NCI-H526 (cell line): ENCODE measurements around the gene PTGFRN.
"Not testable (repeated sequence)": the region's sequence is repeated elsewhere in the genome, so short reads cannot be mapped to it uniquely, and the experiment has no call there.

Experiments
- DNase-seq, 2 experiments: peaks; one replicate each; lab custom pipeline; 2025; lab: John Stamatoyannopoulos, UW

Gene PTGFRN

DNA sequence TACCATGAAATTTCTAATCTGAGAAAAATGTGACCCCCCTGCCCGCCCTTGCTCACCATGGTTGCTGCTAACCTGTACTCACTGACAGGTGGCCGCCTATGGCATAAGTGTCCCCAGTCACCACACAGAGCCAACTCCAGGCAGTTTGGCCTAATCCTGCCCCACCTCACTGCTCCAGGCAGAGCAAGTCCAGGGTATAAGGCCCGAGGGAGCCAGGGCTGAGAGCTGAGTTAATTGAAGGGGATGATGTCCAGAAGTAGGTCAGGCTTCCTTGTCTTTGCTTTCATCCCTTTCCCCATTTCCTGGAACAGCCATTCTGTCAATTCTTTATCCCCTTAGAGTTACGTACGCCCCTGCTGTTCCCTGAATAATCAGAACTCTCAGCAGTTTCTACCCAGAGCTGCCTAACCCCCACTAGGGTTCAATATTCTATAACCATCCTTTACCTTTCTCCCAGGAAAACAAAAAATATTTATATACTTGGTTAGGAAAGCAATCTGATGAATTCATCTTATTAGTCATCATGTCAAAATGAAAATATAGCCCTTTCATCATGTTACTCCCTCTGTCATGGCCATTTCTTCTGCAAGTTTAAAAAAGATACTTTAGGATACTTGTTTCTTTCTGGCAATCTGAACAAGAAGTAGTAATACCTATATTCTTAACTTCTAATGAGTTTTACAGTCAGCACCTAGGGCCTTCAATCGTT lies 62.4 kb downstream of the PTGFRN start:
- DNase-seq: no peak

DNA sequence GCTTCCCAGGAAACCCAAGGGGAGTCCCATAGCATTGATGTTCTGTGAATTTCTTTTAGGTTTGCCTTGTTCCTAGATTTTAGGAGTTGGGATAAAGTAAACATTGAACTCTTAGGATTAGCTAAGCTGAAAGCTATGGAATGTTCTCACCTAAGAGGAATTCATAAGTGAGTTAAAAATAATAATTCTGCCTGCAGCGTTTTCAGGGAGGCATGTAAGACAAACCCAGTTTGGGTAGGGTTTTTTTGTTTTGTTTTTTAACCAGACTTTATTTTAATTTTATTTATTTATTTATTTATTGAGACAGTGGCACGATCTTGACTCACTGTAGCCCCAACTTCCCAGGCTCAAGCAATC lies 62.9 kb downstream of the PTGFRN start:
- DNase-seq: no peak

DNA sequence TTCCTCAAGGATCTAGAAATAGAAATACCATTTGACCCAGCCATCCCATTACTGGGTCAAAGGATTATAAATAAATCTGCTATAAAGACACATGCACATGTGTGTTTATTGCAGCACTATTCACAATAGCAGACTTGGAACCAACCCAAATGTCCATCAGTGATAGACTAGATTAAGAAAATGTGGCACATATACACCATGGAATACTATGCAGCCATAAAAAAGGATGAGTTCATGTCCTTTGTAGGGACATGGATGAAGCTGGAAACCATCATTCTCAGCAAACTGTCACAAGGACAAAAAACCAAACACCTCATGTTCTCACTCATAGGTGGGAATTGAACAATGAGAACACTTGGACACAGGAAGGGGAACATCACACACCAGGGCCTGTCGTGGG lies 70.6 kb downstream of the PTGFRN start:
- DNase-seq: not testable (repeated sequence)

DNA sequence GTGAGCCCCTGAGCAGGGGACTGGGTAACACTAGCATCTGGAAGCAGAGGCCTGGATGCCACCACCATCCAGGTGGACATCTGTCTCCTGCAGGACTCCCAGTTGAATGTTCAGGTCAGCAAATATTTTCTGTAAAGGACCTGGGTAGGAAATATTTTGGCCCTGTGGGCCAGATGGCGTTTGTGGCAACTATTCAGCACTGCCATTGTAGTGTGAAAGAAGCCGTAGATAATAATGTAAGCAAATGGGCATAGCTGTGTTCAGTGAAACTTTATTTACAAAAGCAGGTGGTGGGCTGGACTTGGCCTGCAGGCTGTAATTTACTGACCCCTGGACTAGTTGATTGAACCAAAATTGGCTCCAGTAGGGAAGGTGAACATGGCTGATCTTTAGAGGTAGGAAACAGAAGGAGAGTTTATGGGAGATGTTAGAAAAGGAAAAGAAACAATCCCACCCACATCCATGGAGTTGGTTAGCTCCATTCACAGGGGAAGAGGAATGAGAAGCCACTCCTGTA lies 71.9 kb downstream of the PTGFRN start:
- DNase-seq: no peak

DNA sequence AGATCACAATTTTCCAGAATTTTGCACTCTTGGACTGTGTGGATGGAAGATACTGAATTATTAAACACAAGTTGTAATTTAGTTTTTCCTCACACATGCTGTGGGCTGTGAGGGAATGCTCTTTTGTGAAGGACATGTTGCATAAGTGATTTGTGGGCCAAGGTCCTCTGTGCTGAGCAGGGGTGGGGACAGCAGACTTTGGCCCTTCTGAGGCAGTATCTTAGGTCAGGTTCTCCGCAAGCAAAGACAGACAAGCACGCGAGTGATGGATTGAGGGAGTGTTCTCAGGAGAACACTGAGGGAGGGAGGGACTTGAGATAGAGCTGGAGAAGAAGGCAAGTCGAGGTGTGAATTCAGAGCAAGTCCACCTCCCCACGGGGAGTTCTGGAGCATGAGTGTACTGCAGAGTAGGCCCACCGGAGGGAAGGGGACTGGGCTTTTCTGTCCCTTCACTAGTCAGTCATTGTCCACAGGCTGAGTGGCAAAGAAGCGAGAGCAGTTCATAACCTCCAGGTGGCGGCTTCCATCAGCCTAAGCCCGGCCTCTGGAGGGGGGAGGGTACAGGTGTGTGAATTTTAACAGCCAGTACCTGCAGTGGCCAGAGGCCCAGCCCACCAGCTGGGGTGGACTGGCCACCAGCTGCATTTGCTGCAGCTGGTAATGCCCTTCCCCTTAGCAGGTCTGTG lies 72.7 kb downstream of the PTGFRN start:
- DNase-seq: no peak

DNA sequence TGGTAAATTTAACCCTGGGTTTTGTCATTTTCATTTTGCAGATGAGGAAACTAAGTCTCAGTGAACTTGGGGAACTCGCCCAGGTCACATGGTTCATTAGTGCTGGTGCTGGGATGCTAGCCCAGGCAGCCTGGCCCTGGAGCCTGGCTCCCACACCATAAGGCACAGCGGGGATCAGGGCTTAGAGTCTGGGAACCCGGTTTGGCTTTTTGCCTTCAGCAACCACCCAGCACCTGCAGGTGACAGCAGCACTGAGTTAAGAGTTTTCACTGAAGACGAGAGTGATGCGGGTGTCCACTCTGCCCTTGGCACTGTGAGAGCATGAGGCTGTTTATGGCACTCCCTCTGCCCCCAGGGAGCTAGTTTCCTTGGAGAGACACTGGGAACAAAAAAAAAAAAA lies 73.4 kb downstream of the PTGFRN start:
- DNase-seq: no peak

DNA sequence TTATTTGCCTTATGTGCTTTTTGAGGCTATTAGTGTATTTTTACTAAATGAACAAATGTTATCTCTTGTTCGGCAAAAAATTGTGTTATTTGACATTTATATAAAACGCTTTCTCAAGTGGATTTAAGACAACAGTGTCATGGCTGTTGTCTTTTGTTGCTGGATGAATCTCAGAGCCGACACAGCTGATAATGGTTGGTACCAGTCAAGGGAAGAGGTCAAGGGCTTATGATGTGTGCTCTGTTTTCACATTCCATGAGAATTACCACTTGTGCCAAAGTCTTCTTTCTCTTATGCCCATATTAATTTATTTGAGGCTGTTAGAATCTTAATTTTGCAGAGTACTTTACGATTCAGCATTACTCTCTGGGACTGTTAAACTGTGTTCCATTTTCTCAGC lies 74.0 kb downstream of the PTGFRN start:
- DNase-seq: no peak

DNA sequence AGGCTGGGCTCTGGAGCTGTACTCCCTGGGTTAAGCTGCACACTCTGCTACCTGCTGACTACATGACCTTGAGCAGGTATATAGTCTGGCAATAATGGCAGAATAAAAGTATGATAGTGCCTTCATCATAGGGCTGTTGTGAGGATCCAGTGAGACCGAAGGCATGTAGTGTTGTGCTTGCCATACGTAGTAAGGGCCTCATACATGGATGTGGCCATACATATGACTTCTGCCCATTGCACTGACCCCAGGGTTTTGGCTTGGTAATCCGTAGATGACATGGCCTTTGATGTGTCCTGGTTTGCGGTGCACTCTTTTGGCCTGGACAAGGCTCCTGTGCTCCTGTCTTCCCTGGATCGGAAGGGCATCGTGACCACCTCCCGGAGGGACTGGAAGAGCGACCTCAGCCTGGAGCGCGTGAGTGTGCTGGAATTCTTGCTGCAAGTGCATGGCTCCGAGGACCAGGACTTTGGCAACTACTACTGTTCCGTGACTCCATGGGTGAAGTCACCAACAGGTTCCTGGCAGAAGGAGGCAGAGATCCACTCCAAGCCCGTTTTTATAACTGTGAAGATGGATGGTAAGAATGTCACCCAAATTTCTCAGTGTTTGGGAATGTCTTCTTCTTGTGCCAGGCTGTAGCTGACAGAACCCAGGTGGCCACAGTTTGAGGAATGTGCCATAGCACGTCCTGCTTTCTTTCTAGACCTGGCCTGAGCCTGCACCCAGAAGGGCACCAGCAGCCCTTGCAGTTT lies 74.9 kb downstream of the PTGFRN start:
- DNase-seq: no peak

DNA sequence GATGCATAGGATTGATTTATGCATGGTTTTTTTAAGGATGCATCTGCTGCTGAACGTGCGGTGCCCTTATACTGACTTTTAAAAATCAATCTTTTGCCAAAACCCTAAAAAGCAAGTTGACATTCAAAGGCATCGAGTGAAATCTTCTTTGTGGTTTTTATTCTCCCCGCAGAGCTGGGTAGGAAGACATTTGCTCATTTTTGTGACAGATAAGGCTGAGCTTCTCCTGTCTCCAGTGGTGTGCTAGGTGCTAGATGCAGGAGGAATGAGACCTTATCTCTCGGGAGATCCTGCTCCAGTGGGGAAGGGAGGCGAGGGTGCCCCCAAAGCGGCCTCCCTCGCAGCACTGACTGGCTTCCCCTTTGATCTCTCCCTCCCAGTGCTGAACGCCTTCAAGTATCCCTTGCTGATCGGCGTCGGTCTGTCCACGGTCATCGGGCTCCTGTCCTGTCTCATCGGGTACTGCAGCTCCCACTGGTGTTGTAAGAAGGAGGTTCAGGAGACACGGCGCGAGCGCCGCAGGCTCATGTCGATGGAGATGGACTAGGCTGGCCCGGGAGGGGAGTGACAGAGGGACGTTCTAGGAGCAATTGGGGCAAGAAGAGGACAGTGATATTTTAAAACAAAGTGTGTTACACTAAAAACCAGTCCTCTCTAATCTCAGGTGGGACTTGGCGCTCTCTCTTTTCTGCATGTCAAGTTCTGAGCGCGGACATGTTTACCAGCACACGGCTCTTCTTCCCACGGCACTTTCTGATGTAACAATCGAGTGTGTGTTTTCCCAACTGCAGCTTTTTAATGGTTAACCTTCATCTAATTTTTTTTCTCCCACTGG lies 76.9 kb downstream of the PTGFRN start:
- no peak for DNase-seq

DNA sequence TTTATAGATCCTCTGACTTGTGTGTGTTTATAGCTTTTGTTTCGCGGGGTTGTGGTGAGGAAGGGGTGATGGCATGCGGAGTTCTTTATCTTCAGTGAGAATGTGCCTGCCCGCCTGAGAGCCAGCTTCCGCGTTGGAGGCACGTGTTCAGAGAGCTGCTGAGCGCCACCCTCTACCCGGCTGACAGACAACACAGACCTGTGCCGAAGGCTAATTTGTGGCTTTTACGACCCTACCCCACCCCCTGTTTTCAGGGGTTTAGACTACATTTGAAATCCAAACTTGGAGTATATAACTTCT lies 77.5 kb downstream of the PTGFRN start:
- no peak for DNase-seq

DNA sequence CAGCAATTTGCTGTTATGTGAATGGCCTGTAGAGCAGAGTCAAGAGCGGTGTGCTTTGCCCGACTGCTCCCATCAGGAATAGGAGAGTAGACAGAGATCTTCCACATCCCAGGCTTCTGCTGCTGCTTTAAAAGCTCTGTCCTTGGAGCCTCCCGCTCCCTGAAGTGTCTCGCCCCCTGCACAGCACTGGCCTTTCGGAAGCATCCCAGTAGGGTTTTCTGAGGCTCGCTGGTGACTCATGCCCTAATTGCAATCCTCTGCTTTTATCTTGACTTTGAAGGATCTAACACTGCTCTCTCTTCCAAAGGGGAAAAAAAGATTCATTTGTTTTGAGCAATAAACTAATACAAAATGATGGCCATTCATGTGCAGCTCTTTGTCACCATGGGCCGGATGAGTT lies 78.5 kb downstream of the PTGFRN start:
- DNase-seq: no peak

DNA sequence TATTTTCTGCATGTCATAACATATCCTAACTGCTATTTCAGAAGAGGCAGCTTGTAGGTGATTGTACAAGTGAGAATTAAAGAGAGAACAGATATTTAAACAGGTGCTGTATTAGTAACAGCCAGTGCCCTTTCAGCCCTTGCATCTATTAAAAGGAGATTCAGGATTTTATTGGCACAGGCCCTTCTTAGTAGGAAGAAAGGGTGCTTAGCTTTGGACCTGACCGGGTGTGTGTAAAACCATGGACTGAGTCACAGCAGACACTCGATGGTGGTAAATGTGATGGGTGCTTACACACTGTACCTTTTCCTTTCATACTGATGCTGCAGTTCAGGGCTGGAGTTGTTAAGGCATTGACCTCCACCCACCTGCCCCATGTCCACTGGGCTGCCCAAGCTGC lies 79.2 kb downstream of the PTGFRN start:
- no peak for DNase-seq

DNA sequence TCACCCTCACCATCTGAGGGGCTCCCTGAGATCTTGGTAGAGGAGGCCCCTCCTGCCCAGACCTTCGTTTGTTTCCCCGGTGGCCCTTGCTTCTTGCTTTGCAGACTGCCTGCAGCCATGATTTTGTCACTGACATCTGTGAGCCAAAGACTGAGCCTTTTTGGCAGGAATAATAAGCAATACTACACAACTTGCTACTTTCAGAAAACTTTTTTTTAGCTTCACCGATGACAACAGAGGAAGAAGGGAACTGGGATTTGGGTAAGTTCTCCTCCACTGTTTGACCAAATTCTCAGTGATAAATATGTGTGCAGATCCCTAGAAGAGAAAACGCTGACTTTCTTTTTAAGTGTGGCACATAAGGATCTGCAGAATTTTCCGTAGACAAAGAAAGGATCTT lies 80.1 kb downstream of the PTGFRN start:
- no peak for DNase-seq

DNA sequence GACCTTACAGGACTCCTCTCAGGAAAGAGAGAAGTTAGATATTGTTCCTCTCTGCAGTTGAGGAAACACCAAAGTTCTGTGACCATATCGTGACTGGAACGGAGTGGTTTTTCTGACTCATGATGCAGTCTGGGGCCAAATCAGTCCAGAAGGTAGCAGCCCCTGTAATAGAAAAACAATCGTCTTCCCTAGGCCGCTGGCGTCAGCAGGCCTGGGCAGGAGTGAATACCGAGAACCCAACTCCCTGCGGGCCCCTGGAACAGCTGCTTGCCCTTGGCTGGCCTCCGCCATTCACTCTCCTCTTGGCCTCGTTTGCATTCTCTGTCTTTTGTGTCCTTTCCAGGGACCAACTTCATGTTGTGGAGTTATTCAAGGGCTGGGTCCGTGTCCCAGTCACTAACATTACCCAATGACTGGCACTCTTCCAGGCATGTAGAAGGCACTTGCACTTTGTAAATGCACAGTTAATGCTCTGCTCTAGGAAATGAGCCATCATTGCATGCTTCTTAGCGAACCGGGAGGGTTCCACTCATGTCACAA lies 81.0 kb downstream of the PTGFRN start:
- DNase-seq: no peak

DNA sequence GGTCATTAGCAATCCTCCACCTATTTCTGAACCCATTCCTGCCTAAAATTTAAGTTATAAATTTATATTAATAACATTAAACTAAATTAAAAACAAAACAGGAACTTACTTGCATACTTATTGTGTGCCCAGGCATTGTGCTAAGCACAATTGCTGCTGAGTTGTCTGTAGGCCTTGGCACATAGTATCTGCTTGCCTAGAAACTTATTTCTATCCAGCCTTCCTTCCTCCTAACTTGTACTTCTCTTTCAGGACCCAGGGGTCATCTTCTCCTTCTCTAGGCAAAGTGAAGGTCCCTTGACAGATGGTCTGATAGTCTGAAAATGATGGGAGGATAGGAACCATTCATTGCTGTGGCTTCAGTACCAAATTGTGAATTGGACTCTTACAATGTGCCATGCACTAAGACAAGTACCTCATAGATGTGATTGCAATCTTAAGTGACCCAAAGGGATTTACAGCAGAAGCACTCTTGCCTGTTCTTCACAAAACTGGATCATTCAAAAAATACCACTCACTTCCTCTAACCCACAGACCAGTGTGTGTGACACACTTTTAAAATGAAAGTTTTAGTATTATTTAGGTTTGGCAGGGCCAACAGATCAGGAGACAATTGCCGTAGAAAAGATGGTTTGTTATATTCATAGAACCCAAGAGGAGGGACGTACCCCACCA lies 81.6 kb downstream of the PTGFRN start:
- no peak for DNase-seq

DNA sequence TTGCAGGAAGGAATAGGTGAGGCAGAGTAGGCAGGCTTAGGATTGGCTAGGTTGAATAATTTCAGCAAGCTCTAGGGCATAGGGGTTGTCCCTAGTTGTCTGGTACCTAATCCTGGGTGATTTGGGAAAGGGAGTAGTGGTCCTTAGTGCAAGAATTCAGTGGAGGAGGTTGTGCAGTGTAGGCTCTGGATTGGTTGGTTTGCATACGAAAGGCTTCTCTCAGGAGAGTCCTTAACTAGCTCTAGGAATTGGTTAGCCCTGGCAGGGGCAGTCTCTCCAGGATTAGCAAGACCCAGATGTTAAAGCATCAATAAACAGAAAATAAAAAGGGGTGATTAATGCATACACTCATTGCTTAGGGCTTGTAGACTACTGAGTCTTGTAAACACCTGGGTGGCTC lies 82.2 kb downstream of the PTGFRN start:
- DNase-seq: no peak

DNA sequence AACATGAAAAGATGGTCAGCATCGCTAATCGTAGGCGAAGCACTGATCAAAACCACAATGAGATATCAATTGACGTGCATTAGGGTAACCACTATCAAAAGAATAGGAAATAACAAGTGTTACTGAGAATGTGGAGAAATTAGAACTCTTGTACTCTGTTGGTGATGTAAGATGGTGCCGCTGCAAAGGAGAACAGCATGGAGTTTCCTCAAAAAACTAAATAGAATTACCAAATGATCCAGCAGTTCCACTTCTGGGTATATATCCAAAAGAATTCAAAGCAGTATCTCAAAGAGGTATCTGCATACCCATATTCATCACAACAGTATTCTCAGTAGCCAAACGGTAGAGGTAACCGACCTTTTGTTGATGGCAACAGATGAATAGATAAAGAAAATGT lies 83.6 kb downstream of the PTGFRN start:
- no peak for DNase-seq

DNA sequence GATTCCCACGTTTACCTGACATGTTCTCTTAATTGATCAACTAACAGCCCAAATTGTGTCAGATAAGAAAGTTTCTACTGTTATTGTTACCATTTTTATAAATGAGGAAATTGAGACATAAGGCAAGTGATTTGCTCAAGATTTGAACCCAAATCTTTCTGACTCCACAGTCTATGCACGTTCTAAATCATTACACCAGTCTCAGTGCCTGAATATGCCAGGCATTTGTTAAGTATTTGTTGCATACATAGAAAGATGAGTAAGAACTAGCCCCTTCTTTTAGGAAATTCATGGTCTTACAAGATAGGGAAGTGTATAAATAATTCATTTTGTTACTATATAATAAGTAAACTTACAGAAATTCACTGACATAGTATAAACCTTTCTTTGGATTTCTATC lies 84.7 kb downstream of the PTGFRN start:
- DNase-seq: no peak

DNA sequence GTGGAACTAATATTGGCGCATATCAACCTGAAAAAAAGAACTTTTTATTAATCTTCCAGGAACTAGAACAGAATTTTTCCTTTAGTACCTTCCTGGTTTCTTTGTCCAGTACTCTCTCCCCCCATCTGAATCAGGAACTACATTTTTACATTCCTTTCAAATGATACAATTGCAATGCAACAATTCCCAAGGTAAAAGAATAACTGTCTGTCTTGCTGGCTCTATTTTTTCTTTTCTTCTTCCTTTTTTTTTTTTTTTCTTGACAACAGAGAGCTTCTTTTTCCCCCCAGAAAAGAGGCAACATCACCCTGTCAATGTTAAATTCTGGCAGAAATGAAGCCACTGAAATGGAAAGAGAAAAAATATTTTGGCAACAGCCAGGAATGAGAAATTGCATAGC lies 87.3 kb downstream of the PTGFRN start:
- no peak for DNase-seq

DNA sequence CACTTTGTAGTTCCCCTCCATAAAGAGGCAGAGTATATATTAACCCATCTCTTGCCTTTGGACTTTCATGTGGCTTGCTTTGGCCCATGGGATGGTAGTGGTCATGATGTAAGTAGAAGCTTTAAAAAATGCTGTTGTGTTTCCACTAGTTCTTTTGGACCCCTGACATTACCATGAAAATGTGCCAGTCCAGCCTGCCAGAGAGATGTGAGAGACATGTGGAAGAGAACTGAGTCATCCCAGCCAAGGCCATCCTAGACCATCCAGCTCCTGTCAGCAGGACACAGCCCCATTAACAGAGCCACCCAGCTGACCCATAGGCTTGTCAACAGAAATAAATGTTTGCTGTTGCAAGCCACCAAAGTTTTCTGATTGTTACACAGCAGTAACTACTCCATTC lies 87.9 kb downstream of the PTGFRN start:
- no peak for DNase-seq

DNA sequence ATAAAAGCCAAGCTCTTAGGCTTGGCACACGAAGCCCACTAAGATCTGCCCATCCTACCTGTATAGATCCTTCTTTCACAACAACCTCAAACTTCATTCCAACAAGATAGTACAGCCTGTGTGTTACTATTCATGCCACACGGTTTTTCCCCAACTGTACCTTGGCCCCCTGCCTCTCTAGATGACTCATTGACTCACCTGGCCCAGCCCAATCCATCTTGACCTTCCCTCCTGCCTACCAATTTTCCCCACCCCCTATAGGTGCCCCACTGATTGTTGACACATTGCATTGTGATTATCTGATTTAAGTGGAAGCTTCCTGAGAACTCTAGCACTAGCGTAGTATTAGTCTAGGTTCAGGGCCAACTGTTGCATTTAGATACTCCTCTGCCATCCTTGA lies 89.9 kb downstream of the PTGFRN start:
- DNase-seq: no peak

DNA sequence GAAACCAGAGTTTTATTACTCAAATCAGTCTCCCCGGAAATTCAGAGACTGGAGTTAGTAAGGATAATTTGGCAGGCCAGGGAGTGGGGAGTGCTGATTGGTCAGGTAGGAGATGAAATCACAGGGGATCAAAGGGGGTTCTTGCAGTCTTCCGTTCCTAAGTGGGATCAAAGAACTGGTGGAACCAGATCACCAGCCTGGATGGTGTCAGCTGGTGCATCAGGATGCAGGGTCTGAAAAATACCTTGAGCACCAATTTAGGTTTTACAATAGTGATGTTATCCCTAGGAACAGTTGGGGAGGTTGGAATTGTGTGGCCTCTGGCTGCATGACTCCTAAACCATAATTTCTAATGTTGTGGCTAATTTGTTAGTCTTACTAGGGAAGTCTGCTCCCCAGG lies 90.4 kb downstream of the PTGFRN start:
- no peak for DNase-seq
